Neural cell (in vitro differentiated cells): ENCODE measurements around the gene ITPR2.

Source experiments
- MXI1 ChIP-seq: fragments of 450-650 bp; conservative IDR thresholded peaks from 2 replicates; pipeline ENCODE4 v1.6.1; 2014; ENCODE audit warnings: antibody characterized with exemption, mild to moderate bottlenecking; ENCODE audit not compliant: poor library complexity, severe bottlenecking
- RAD21 ChIP-seq: fragments of 450-650 bp; conservative IDR thresholded peaks from 2 replicates; pipeline ENCODE4 v1.6.1; 2014; ENCODE audit warnings: antibody characterized with exemption, mild to moderate bottlenecking, moderate library complexity
- TF ChIP-seq, protein P1 (sequence below): IDR thresholded peaks from 2 replicates; pipeline ENCODE4 v1.6.1; 2012; ENCODE audit warnings: borderline replicate concordance
- TF ChIP-seq, protein P2 (sequence below): fragments of 450-650 bp; IDR thresholded peaks from 2 replicates; pipeline ENCODE4 v1.5.1; 2014; ENCODE audit warnings: antibody characterized with exemption, mild to moderate bottlenecking, moderate library complexity; ENCODE audit not compliant: poor library complexity, severe bottlenecking

DNA sequence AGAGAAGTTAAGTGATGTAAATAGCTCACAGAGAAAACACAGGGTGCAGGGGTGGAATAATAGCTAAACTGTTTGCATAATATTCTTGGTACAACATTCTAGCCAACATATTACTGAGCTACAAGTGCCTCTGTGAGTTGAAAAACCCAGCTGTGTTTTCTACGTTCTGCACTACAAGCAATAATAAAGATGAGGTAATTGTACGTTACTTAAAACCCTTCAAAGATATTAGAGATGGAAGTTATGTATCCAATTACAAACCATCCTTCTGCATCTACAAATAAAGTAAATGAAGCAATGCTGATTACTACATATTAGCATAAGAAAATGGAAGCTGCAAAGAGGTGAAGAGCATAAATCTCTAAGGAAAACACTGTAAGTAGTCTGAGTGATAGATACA, 366.3 kb downstream of the ITPR2 start:
- TF ChIP-seq, protein P1, sequence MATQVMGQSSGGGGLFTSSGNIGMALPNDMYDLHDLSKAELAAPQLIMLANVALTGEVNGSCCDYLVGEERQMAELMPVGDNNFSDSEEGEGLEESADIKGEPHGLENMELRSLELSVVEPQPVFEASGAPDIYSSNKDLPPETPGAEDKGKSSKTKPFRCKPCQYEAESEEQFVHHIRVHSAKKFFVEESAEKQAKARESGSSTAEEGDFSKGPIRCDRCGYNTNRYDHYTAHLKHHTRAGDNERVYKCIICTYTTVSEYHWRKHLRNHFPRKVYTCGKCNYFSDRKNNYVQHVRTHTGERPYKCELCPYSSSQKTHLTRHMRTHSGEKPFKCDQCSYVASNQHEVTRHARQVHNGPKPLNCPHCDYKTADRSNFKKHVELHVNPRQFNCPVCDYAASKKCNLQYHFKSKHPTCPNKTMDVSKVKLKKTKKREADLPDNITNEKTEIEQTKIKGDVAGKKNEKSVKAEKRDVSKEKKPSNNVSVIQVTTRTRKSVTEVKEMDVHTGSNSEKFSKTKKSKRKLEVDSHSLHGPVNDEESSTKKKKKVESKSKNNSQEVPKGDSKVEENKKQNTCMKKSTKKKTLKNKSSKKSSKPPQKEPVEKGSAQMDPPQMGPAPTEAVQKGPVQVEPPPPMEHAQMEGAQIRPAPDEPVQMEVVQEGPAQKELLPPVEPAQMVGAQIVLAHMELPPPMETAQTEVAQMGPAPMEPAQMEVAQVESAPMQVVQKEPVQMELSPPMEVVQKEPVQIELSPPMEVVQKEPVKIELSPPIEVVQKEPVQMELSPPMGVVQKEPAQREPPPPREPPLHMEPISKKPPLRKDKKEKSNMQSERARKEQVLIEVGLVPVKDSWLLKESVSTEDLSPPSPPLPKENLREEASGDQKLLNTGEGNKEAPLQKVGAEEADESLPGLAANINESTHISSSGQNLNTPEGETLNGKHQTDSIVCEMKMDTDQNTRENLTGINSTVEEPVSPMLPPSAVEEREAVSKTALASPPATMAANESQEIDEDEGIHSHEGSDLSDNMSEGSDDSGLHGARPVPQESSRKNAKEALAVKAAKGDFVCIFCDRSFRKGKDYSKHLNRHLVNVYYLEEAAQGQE: no peak
- TF ChIP-seq RAD21: no peak
- TF ChIP-seq MXI1: no peak
- TF ChIP-seq, protein P2, sequence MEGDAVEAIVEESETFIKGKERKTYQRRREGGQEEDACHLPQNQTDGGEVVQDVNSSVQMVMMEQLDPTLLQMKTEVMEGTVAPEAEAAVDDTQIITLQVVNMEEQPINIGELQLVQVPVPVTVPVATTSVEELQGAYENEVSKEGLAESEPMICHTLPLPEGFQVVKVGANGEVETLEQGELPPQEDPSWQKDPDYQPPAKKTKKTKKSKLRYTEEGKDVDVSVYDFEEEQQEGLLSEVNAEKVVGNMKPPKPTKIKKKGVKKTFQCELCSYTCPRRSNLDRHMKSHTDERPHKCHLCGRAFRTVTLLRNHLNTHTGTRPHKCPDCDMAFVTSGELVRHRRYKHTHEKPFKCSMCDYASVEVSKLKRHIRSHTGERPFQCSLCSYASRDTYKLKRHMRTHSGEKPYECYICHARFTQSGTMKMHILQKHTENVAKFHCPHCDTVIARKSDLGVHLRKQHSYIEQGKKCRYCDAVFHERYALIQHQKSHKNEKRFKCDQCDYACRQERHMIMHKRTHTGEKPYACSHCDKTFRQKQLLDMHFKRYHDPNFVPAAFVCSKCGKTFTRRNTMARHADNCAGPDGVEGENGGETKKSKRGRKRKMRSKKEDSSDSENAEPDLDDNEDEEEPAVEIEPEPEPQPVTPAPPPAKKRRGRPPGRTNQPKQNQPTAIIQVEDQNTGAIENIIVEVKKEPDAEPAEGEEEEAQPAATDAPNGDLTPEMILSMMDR: no peak
